ENCODE results near the gene GMPPA. TPM values are rescaled to one million over a fixed set of nuclear protein-coding genes. Genes with fewer than 3 reads are reported as not detected.

GMPPA gene
- total RNA-seq, 1 experiment from 2014 or later: 10.5 TPM

- H3K4me3 ChIP-seq (ENCODE audit: low read length): no peak overlapping the region
- H3K27ac ChIP-seq (ENCODE audit: low read length): no peak overlapping the region
- H3K79me2 ChIP-seq (ENCODE audit: low read length): no peaks in the 10 kb centered on the region
- no peak overlapping the region for H2AFZ ChIP-seq (ENCODE audit: low read length)
- H3K27me3 ChIP-seq (ENCODE audit: low read length): no peaks in the 10 kb centered on the region
- no peaks in the 10 kb centered on the region for H3K9me3 ChIP-seq (ENCODE audit: low read length)
- H3K9me2 ChIP-seq (replicated peaks; ENCODE audit: insufficient read depth, low read length): no peaks in the 10 kb centered on the region
- no peaks in the 10 kb centered on the region; the same call in 1 of the 2 replicates for H3K4me1 ChIP-seq (ENCODE audit: low read length)
- H3K9ac ChIP-seq (ENCODE audit: low read length): no peak overlapping the region
- no peak overlapping the region for H3K4me2 ChIP-seq (ENCODE audit: low read depth, low read length, poor library complexity, severe bottlenecking)
- no peaks in the 10 kb centered on the region for H4K20me1 ChIP-seq (ENCODE audit: insufficient read depth, low read depth, low read length)
- no peaks in the 10 kb centered on the region for H3K36me3 ChIP-seq (ENCODE audit: insufficient read depth, low read length)
- DNase-seq: no peak
Observed at GRCh38 chr2:219522111-219523030, 23.7 kb downstream of the GMPPA start.

GRCh38 chr2:219523031-219523671, 24.5 kb downstream of the GMPPA start:
- no peaks in the 10 kb centered on the region for H3K27me3 ChIP-seq (ENCODE audit: low read length)
- no peak overlapping the region for H2AFZ ChIP-seq (ENCODE audit: low read length)
- H3K79me2 ChIP-seq (ENCODE audit: low read length): no peaks in the 10 kb centered on the region
- no peaks in the 10 kb centered on the region for H3K9me2 ChIP-seq (replicated peaks; ENCODE audit: insufficient read depth, low read length)
- no peaks in the 10 kb centered on the region; the same call in 1 of the 2 replicates for H3K4me1 ChIP-seq (ENCODE audit: low read length)
- no peak overlapping the region for H3K9ac ChIP-seq (ENCODE audit: low read length)
- no peak overlapping the region for H3K27ac ChIP-seq (ENCODE audit: low read length)
- no peaks in the 10 kb centered on the region for H3K9me3 ChIP-seq (ENCODE audit: low read length)
- no peaks in the 10 kb centered on the region for H3K36me3 ChIP-seq (ENCODE audit: insufficient read depth, low read length)
- no peak overlapping the region for H3K4me3 ChIP-seq (ENCODE audit: low read length)
- H4K20me1 ChIP-seq (ENCODE audit: insufficient read depth, low read depth, low read length): no peaks in the 10 kb centered on the region
- DNase-seq: peak; percentile 53
- H3K4me2 ChIP-seq (ENCODE audit: low read depth, low read length, poor library complexity, severe bottlenecking): no peak overlapping the region

DNA sequence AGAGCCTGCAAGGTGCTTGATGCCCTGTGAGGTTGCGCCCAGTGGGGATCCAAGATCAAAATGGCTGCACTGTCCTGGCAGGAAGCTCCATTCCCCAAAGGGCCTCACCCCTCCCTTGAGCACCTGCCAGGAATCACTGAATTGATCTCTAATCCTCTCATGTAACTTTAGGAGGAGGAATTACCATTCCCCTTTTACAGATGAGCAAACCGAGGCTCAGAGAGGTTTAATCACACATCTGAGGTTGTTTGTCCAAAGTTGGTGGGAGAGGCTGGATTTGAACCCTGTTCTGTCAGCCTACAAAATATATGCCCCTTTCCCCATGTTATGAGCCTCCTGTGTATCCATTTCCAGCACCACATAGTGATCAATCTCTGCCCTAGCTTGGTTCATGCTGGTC, 26.1 kb downstream of the GMPPA start:
- Histone ChIP-seq H3K9ac (ENCODE audit: low read length) (no peak overlapping the region), H3K27ac (ENCODE audit: low read length) (no peak overlapping the region), H3K9me2 (replicated peaks; ENCODE audit: insufficient read depth, low read length) (no peaks in the 10 kb centered on the region), H3K4me2 (ENCODE audit: low read depth, low read length, poor library complexity, severe bottlenecking) (no peak overlapping the region), H3K4me3 (ENCODE audit: low read length) (no peak overlapping the region), H3K9me3 (ENCODE audit: low read length) (no peaks in the 10 kb centered on the region), H3K4me1 (ENCODE audit: low read length) (peaks cover under 1% of the 10 kb centered on the region), H4K20me1 (ENCODE audit: insufficient read depth, low read depth, low read length) (0 out of 2 replicates have a peak, but pooled peaks cover 5% of the 10 kb centered on the region), H3K36me3 (ENCODE audit: insufficient read depth, low read length) (no peaks in the 10 kb centered on the region), H3K27me3 (ENCODE audit: low read length) (0 out of 2 replicates have a peak, but pooled peaks cover under 1% of the 10 kb centered on the region), H3K79me2 (ENCODE audit: low read length) (no peaks in the 10 kb centered on the region), H2AFZ (ENCODE audit: low read length) (no peak overlapping the region)
- no peak for DNase-seq

DNA sequence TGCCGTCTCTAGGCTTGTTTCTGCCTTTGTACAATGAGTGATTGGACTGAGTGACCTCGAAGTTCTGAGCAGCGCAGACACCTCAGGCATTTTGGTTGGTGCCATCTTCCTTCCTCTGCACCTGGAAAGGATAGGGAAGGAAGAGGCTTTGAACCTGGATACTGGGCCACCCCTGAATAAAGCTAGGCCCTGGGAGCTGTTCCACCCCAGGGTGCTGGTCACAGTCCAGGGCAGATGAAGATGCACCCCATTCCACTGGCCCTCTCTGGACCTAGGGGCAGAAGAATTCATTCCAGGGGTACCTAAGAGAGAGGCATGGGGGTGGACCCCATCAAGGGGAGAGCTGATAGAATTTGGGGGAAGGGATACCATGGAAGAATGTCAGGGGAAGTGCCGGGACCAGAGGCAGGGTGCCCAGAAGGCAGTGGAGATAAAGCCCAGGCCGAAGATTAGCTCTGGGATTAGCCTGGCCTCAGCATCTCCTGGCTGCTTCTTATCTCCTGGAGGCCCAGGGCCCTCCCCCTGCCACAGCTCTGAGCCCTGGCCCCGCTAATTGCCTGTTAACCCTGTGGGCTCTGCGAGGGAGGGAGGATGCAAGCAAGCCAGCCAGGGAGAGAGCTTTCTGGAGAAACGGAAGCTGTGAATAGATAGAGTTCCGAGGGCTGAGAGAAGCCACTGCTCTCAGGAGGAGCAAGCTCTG, 27.0 kb downstream of the GMPPA start:
- H3K36me3 ChIP-seq (ENCODE audit: insufficient read depth, low read length): no peaks in the 10 kb centered on the region
- H4K20me1 ChIP-seq (ENCODE audit: insufficient read depth, low read depth, low read length): 0 out of 2 replicates have a peak, but pooled peaks cover 7% of the 10 kb centered on the region
- no peaks in the 10 kb centered on the region for H3K79me2 ChIP-seq (ENCODE audit: low read length)
- H3K9me3 ChIP-seq (ENCODE audit: low read length): no peaks in the 10 kb centered on the region
- H3K9me2 ChIP-seq (replicated peaks; ENCODE audit: insufficient read depth, low read length): no peaks in the 10 kb centered on the region
- DNase-seq: no peak
- no peak overlapping the region for H3K4me3 ChIP-seq (ENCODE audit: low read length)
- no peak overlapping the region for H3K27ac ChIP-seq (ENCODE audit: low read length)
- no peak overlapping the region for H2AFZ ChIP-seq (ENCODE audit: low read length)
- H3K4me2 ChIP-seq (ENCODE audit: low read depth, low read length, poor library complexity, severe bottlenecking): no peak overlapping the region
- H3K27me3 ChIP-seq (ENCODE audit: low read length): 0 out of 2 replicates have a peak, but pooled peaks cover 2% of the 10 kb centered on the region
- H3K4me1 ChIP-seq (ENCODE audit: low read length): peaks cover 3% of the 10 kb centered on the region
- no peak overlapping the region for H3K9ac ChIP-seq (ENCODE audit: low read length)

DNA sequence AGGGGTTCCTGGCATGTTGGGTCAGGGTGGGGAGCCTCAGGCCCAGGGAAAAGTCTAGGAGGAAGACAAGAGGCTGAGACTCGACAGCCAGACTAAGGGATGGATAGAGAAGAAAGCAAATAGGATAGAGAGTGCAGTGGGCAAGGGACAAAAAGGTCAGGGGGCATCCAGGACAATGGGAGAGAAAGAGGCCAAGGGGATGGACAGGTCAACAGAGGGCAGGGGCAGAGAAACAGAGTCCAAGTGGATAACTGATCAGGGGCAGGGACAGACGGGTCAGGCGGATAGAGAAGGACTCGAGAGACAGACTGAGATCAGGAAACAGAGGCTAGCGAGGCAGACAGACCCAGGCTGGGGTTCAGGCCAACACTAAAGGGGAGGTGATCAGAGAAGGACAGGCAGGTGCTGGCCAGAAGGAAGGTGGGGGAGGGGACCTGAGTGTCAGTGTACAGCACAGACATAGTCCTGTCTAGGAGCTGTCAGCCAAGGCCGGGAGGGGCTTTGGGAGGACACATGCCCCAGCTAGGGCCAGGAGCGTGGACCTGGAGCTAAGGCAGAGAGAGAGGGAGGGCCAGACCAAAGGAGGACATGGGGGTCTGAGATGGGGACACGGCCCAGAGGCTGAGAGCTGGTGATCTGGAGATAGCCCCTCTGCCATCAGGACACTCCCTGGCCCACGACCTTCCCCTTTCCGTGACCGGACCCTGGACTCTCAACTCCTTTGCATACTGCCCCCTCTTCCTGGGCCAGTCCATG, 27.8 kb downstream of the GMPPA start:
- Histone ChIP-seq H3K4me2 (ENCODE audit: low read depth, low read length, poor library complexity, severe bottlenecking) (no peak overlapping the region), H3K27me3 (ENCODE audit: low read length) (0 out of 2 replicates have a peak, but pooled peaks cover 2% of the 10 kb centered on the region), H3K9ac (ENCODE audit: low read length) (no peak overlapping the region), H4K20me1 (ENCODE audit: insufficient read depth, low read depth, low read length) (0 out of 2 replicates have a peak, but pooled peaks cover 7% of the 10 kb centered on the region), H3K4me3 (ENCODE audit: low read length) (no peak overlapping the region), H3K9me2 (replicated peaks; ENCODE audit: insufficient read depth, low read length) (no peaks in the 10 kb centered on the region), H3K36me3 (ENCODE audit: insufficient read depth, low read length) (no peaks in the 10 kb centered on the region), H3K9me3 (ENCODE audit: low read length) (no peaks in the 10 kb centered on the region), H3K27ac (ENCODE audit: low read length) (no peak overlapping the region), H2AFZ (ENCODE audit: low read length) (no peak overlapping the region), H3K79me2 (ENCODE audit: low read length) (no peaks in the 10 kb centered on the region), H3K4me1 (ENCODE audit: low read length) (peaks cover 3% of the 10 kb centered on the region)
- DNase-seq: no peak

DNA sequence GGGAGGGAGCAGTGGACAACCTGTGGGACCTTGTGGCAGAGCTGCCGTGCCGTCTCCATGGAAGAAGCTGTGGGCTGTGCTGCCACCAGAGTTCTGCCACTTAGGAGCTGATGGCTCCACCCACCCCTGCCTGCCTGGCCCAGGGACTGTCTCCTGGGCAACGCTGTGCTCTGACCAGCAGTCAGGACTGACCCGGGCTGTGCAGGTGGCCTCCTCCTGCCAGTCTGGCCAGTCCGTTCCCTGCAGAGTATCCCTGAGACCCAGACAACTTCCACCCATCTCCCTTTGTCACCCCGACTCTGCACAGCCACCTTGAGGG, 28.3 kb downstream of the GMPPA start:
- no peaks in the 10 kb centered on the region for H3K9me3 ChIP-seq (ENCODE audit: low read length)
- H3K27ac ChIP-seq (ENCODE audit: low read length): no peak overlapping the region
- H2AFZ ChIP-seq (ENCODE audit: low read length): no peak overlapping the region
- no peaks in the 10 kb centered on the region for H3K36me3 ChIP-seq (ENCODE audit: insufficient read depth, low read length)
- 0 out of 2 replicates have a peak, but pooled peaks cover 7% of the 10 kb centered on the region for H4K20me1 ChIP-seq (ENCODE audit: insufficient read depth, low read depth, low read length)
- DNase-seq: no peak
- H3K4me1 ChIP-seq (ENCODE audit: low read length): peaks cover 3% of the 10 kb centered on the region
- no peak overlapping the region for H3K9ac ChIP-seq (ENCODE audit: low read length)
- H3K27me3 ChIP-seq (ENCODE audit: low read length): 0 out of 2 replicates have a peak, but pooled peaks cover 2% of the 10 kb centered on the region
- no peak overlapping the region for H3K4me2 ChIP-seq (ENCODE audit: low read depth, low read length, poor library complexity, severe bottlenecking)
- no peaks in the 10 kb centered on the region for H3K9me2 ChIP-seq (replicated peaks; ENCODE audit: insufficient read depth, low read length)
- no peak overlapping the region for H3K4me3 ChIP-seq (ENCODE audit: low read length)
- H3K79me2 ChIP-seq (ENCODE audit: low read length): no peaks in the 10 kb centered on the region

- DNase-seq: no peak
- Histone ChIP-seq H3K4me3 (ENCODE audit: low read length) (no peak overlapping the region), H3K27me3 (ENCODE audit: low read length) (0 out of 2 replicates have a peak, but pooled peaks cover 2% of the 10 kb centered on the region), H3K9ac (ENCODE audit: low read length) (no peak overlapping the region), H3K9me3 (ENCODE audit: low read length) (no peaks in the 10 kb centered on the region), H4K20me1 (ENCODE audit: insufficient read depth, low read depth, low read length) (0 out of 2 replicates have a peak, but pooled peaks cover 7% of the 10 kb centered on the region), H3K4me1 (ENCODE audit: low read length) (peaks cover 3% of the 10 kb centered on the region), H3K9me2 (replicated peaks; ENCODE audit: insufficient read depth, low read length) (no peaks in the 10 kb centered on the region), H3K27ac (ENCODE audit: low read length) (no peak overlapping the region), H3K36me3 (ENCODE audit: insufficient read depth, low read length) (no peaks in the 10 kb centered on the region), H2AFZ (ENCODE audit: low read length) (no peak overlapping the region), H3K79me2 (ENCODE audit: low read length) (no peaks in the 10 kb centered on the region), H3K4me2 (ENCODE audit: low read depth, low read length, poor library complexity, severe bottlenecking) (no peak overlapping the region)
Observed at GRCh38 chr2:219527472-219527871, 28.8 kb downstream of the GMPPA start.

Data from Karpas-422 (cell line).